HFF-Myc (cell line): ENCODE measurements around the gene LMNTD1.
"Not testable (repeated sequence)": the region's sequence is repeated elsewhere in the genome, so short reads cannot be mapped to it uniquely, and the experiment has no call there.

Experiments used
- DNase-seq: peaks from one replicate; pipeline ENCODE4 v3.0.0-alpha.2; 2011; ENCODE audit warnings: low read depth; ENCODE audit errors: extremely low read depth
- H3K4me3 ChIP-seq: replicated peaks from 2 replicates; pipeline ENCODE4 v1.5.1; 2011; ENCODE audit warnings: low read depth, mild to moderate bottlenecking, control low read depth, low read length
- TF ChIP-seq, protein P1 (sequence below): IDR thresholded peaks from 2 replicates; pipeline ENCODE4 v1.5.1; 2012; ENCODE audit warnings: mild to moderate bottlenecking, low read depth, low read length, control low read depth; ENCODE audit errors: missing control alignments

Gene LMNTD1

DNA sequence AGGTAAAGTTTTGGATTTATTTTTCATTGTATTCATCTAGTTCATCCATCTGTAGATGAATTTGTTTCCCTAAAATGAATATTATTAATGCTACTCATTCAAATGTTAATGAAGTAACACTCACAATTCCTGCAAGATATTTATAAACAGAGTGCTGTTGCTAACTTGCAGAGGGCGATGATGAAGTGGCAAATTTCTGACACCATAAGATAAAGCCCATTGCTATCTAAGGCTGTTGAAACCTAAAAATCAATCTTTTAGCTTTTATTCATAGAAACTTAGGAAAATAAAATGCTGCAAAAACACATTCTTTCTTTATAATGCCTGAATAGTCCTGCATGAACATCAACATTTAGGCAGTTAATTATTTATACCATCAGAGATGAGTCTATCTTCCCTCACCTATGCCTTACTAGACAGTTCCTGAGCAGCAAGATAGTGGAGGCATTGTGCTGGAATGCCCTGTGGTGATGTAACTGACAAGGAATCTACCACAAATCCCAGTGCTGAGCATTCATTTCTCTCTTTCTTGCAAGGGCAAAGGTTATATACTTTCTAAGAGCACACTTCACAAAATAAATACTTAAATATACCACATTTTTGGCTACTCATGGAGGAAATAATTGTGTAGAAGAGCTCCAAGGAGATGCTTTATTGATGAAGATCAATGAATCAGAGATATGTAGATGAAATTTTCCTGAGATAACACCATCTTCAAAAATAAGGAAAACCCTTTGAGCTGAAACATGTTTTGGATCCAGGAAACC lies 57.6 kb downstream of the LMNTD1 start:
- TF ChIP-seq, protein P1, sequence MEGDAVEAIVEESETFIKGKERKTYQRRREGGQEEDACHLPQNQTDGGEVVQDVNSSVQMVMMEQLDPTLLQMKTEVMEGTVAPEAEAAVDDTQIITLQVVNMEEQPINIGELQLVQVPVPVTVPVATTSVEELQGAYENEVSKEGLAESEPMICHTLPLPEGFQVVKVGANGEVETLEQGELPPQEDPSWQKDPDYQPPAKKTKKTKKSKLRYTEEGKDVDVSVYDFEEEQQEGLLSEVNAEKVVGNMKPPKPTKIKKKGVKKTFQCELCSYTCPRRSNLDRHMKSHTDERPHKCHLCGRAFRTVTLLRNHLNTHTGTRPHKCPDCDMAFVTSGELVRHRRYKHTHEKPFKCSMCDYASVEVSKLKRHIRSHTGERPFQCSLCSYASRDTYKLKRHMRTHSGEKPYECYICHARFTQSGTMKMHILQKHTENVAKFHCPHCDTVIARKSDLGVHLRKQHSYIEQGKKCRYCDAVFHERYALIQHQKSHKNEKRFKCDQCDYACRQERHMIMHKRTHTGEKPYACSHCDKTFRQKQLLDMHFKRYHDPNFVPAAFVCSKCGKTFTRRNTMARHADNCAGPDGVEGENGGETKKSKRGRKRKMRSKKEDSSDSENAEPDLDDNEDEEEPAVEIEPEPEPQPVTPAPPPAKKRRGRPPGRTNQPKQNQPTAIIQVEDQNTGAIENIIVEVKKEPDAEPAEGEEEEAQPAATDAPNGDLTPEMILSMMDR, result no peak
- no peak overlapping the region for H3K4me3 ChIP-seq
- peak; percentile 88 for DNase-seq

DNA sequence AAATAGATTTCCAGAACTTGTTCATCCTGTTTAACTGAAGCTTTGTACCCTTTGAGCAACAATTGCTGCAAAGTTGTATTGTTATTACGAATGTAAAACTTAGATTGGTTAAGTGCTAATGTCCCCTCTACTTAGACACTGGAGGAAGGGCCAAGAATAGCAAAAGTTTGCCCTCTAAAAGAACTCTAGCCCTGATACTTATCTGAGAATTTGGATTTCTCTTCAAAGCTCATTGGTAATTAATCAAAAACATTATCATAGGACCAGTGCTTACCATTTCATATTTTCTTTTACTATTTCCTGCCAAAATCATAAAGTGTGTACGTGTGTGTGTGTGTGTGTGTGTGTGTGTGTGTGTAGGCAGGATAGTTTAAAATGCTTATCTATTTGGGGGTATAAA lies 58.2 kb downstream of the LMNTD1 start:
- TF ChIP-seq, protein P1, result no peak
- no peak overlapping the region for H3K4me3 ChIP-seq
- DNase-seq, result no peak

DNA sequence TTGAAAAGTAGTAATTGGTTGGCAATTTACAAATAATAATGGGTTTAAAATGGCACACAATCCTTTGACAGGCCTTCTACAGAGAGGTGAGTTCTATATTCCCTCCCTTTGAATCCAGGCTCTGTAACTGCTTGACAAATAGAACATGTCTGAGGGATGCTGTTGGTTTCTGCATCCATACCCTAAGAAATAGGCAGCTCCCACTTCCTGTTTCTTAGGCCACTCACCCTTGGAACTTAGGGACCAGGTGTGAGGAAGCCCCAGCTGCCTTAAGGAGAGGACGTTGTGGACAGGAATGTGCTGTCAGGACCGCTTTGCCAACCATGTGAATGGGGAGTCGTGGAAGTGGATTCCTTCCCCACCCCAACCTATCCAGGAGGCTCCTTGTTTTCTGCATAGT lies 59.4 kb downstream of the LMNTD1 start:
- no peak for DNase-seq
- no peak overlapping the region for H3K4me3 ChIP-seq
- TF ChIP-seq, protein P1, result no peak

DNA sequence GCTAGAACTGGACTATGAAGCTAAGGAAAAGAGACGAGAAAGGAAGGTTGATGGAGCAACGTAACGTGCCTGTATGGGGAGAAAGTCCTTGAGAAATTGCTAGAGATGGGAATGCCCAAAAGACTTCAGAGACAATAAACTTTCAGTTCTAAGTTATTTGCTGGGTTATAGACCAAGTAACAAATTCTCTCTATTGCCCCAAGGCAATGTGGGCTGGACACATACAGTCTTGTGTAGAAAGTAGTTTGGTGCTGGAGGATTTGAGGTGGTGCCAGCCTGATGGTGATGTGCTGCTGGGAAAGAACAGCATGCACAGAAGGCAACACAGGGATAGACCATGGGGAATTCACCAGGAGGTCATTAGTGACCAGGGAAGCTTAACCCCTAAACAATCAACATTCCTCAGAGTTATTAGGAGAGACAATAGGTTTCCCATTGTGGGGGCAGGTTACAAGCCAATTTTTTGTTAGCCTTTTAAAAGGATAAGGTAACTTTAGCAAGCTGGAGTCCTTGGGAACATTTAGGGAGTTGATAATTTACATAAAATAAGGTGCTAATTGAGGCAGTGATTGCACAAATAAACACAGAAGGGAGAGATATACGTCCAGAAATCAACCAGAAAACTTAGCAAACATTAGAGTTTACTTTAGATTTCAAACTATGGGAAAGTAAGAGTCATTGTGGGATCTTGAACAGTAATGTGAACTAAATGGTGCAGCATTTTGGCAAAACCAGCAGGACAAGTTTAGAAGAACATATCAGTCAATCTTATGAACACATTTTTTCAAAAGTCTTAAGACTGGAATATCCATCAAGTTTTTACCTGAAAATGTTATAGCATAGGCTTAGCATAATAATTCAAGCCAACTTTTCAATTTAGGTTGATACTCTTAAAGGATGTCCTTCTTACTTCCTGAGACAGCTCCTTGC lies 61.4 kb downstream of the LMNTD1 start:
- TF ChIP-seq, protein P1, result no peak
- no peak for DNase-seq
- no peak overlapping the region for H3K4me3 ChIP-seq

DNA sequence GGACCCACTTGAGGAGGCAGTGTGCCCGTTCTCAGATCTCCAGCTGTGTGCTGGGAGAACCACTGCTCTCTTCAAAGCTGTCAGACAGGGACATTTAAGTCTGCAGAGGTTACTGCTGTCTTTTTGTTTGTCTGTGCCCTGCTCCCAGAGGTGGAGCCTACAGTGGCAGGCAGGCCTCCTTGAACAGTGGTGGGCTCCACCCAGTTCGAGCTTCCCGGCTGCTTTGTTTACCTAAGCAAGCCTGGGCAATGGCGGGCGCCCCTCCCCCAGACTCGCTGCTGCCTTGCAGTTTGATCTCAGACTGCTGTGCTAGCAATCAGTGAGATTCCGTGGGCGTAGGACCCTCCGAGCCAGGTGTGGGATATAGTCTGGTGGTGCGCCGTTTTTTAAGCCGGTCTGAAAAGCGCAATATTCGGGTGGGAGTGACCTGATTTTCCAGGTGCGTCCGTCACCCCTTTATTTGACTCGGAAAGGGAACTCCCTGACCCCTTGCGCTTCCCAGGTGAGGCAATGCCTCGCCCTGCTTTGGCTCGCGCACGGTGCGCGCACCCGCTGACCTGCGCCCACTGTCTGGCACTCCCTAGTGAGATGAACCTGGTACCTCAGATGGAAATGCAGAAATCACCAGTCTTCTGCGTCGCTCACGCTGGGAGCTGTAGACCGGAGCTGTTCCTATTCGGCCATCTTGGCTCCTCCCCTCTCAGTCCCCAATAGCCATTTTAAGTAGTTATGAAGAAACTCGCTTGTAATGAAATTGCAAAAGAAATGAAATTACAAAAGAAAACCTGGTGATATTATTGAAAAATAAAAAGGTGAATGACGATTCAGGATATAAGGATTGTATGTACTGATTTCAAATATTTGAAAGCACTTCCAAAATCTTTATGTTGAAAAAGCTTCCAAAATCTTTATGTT lies 63.9 kb downstream of the LMNTD1 start:
- not testable (repeated sequence) for H3K4me3 ChIP-seq, DNase-seq

DNA sequence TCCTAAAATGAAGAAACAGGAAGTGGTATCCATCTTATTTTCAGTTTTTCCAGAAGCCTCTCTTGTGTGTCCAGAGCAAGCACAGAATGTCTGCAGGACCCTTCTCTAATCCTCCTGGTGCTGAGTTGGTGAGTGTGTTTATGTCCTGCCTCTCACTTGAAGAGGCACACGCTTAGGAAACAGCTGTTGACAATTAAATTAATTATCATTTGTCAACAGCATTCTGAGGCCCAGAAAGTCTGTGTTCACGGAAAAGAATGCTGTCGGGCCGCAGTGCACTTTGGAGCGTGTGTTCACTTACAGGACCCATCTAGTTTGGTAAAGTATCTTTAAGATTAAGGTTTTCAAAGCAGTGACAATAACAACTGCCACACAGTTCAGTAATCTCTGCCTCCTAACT lies 70.5 kb downstream of the LMNTD1 start:
- H3K4me3 ChIP-seq, result no peak overlapping the region
- DNase-seq, result no peak
- TF ChIP-seq, protein P1, result no peak

DNA sequence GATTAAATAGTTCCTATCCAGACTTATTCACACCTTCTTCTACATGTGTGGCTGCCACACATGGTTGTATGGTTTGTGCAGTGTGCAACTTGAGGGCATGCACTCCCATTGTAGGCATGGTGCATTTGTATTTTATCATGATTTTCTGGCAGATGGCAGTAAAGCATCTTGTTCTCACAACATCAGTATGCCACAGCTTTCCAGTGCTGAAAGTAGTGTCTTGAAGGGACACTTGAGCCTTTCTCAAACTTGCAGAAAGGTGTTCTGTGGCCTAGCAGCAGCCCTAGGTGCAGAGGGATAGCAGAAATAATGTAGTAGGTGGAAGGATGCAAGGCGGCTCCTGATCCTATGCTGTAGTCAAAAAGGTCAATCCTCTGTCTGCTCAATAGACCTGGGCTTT lies 72.9 kb downstream of the LMNTD1 start:
- DNase-seq, result no peak
- no peak overlapping the region for H3K4me3 ChIP-seq
- TF ChIP-seq, protein P1, result no peak
